GM18858 (cell line): Measurements from ENCODE around the gene UBA6.
"Not testable (repeated sequence)": the region's sequence is repeated elsewhere in the genome, so short reads cannot be mapped to it uniquely, and the experiment has no call there.

Experiments
- ATAC-seq: cut with Tn5 transposase; IDR thresholded peaks from one replicate; pipeline ENCODE4 v1.9.1; 2021; ENCODE audit not compliant: unreplicated experiment

UBA6 gene

GRCh38 chr4:67700738-67701516 is at the start of gene UBA6:
Gene UBA6, minus strand, starts transcription at chr4:67701155. Its CDS starts 36 bp downstream, at chr4:67701119.
- ATAC-seq = peak; percentile 91

GRCh38 chr4:67750691-67751090 is 49.7 kb upstream of the UBA6 start:
- ATAC-seq = no peak

DNA sequence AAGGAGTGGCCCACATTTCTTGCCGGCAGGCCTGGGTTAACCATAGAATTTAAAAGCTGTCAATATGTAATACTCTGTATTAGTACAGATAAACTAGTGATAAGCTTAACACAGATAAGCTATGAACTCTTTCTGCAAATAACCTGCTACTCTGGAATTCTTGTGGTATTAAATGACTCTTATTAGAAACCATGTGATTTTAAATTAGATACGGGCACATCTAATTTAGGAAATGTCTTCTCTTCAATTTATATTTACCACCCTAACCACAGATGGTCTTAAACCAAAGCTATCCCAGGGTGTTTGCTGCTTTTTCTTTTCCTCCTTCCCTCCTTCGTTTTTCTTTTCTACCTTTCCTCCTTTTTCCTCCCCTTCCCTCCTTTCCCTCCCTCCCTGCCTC is 48.3 kb upstream of the UBA6 start:
- no peak for ATAC-seq

DNA sequence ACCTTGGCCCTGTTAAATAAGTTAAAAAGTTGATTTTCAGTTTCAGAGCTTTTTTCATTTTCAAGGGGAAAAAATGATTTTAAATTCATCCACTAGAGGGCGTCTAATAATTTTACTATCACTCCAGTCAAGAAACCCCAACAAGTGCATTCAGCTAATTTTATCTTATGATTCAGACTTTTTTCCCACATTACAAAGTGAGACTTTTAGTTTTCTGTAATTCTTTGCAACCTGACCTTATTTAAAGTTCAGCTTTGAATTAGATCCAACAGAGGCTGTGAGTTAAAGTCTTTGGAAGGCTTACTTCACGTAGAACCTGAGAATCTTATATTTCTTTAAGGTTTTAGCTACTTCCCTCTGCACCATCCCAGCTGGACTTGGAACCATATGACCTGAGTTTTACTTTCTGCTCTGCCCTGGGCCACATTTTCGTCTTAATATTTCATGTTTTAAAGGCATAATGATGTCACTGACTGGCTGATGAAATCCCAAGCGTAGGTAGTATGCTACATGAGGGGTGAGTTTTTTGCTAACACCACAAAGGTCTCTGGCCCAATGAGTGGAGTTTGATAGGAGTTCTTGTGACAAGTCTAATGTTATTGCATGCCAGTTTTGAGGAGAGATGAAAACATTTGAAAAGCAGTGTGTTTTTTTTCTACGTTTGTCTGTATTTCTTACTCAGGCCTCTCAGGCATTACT is 46.0 kb upstream of the UBA6 start:
- peak; percentile 68 for ATAC-seq

GRCh38 chr4:67744561-67745283 is 43.8 kb upstream of the UBA6 start:
- no peak for ATAC-seq

DNA sequence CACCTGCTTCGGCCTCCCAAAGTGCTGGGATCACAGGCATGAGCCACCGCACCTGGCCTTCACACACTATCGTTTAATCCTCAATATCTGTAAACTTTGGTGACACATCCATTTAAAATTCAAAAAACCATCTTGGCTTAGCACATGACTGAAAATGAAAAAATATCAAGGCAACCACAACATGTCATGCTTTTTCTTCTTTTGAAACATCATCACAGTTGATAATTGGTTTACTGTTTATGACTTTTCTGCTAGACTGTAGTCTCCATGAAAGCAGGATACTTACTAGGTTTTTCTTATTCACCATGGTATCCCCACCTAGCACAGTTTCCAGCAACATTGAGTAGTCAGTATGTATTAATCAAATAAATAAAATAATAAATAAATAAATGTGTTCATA is 42.2 kb upstream of the UBA6 start:
- ATAC-seq = no peak

GRCh38 chr4:67736262-67736661 is 35.3 kb upstream of the UBA6 start:
- ATAC-seq = no peak

DNA sequence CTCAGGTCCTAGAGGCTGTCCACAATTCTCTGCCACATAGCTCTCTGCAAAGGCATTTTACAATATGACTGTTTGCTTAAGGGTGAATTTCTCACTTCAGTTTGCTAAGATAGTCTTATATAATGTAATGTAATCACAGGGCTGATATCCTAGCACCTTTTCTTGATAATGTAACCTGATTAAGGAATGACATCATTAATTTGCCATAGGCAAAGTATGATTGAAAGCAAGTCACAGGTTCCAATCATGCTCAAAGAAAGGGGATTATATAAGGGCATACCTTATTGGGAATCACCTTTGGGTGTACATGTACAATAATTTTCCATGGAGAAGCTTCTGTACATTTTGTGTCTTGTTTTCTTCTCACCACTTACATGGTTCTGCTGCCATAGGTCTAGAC is 34.4 kb upstream of the UBA6 start:
- ATAC-seq = no peak

GRCh38 chr4:67730511-67730910 is 29.6 kb upstream of the UBA6 start:
- ATAC-seq = not testable (repeated sequence)

DNA sequence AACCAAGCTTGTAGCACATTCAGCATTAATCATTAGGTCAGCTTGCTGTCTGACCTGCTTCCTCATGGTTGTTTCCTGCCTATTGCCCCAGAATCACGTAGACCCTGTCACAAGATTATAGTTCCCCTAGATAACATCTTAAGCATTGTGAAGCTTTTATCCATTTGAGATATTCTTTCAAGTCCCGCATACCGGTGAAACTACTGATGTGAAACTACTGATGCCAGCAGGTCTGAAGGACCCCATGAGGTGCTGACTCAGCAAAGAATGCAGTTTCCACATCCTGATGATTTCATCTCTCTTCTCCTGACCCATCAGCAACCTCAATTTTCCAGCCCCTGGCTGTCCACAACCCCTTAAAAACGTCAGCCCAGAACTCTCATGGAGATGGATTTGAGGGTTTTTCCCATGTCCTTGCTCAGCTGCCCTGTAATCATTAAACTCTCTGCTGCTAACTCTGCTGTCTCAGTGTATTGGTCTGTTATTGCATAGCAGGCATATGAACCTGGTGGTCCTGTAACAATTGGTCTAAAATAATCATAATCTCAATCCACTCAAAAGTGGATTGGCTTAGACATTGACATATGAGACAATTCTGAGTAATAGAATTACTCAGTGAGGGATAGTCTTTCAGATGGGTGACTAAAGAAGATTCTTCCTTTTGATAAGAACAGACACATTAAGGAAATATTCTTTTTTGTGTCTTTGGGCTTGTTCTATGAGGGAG is 26.3 kb upstream of the UBA6 start:
- no peak for ATAC-seq

DNA sequence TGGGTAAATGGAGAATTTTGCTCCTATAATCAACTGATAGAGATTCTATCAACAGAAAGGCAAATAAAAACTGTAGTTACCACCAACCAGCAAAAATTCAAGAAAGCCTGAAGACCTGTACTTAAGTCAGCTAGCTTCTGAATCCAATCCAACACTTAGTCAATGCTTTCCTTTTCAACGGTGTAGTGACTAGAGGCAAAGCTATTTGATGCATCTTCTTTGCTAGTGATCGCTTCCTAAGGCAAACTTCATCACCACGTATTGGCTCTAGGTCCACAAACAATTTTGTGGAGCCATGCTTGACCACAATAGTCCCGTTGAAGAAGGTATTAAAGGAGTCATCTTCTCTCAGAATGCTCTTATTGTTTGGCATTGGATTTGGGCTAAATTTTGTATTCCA is 25.0 kb upstream of the UBA6 start:
- no peak for ATAC-seq

DNA sequence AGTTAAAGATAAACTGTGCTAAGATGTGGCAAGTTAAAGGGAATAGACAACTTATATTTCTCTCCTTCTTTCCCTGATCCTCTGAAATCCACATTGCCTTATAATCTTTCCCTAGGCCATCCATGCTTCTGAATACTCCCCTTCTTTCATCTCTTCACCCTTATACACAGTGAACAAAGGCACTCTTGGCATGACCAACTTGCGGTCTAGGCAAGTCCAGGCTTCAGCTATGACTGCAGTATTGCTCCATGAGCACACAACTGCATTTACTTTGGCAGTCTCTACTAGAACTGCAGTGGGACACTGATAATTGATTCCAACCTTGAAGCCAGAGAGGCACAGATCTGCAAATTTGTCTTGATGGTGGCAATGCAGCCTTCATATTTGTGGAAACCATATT is 24.2 kb upstream of the UBA6 start:
- ATAC-seq = no peak

DNA sequence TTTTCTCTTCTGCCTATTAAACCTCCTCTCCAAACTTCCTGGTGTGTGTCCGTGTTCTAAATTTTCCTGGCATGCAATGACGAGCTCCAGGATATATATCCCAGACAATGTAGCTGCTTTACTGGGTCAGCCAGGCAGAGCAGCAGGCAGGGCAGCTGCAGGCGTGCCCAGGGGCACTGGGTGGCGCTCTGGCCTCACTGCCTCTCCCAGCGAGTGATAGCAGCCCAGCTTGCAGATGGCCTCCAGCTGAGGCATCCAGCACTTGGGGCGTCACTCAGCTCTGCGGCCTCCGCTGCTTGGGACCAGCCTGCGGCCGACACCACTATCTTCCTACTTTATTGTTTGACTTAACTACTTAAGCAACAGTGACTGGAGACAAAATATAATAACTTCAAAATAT is 23.0 kb upstream of the UBA6 start:
- no peak for ATAC-seq

- no peak for ATAC-seq
Measured at GRCh38 chr4:67723341-67723740, 22.4 kb upstream of the UBA6 start.

- no peak for ATAC-seq
Measured at GRCh38 chr4:67721770-67722597, 21.0 kb upstream of the UBA6 start.

GRCh38 chr4:67721315-67721769 is 20.4 kb upstream of the UBA6 start:
- ATAC-seq = no peak

DNA sequence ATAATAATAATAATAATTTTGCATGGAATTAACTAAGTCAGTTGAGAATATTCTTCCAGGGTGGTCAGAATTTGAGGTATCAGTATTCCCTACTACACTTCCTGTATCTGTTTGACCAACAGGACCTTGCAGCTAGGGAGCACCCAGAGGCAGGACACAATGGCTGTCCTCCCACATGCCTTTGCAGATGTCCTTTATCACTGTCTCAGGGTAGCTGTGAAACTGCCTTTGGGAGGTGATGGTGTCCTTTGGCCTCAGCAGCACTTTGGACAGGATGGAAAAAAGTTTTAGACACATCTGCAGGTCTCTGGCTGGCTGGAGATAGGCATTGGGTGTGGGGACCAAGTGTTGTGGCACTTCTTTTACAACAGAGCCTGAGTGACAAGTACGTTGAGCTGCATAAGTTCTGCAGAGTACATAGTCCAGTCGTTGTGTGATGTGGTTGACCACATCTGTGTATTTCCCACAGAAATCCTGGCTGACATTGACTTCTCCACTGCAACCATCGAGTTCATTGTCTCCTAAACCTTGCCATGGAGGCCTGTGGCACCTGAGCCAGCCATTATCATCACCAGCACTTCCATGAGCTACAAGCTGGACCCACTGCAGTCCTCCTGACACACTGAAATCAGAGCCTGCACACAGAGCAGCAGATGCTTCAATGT is 19.1 kb upstream of the UBA6 start:
- no peak for ATAC-seq

- no peak for ATAC-seq
Measured at GRCh38 chr4:67718848-67719247, 17.9 kb upstream of the UBA6 start.

DNA sequence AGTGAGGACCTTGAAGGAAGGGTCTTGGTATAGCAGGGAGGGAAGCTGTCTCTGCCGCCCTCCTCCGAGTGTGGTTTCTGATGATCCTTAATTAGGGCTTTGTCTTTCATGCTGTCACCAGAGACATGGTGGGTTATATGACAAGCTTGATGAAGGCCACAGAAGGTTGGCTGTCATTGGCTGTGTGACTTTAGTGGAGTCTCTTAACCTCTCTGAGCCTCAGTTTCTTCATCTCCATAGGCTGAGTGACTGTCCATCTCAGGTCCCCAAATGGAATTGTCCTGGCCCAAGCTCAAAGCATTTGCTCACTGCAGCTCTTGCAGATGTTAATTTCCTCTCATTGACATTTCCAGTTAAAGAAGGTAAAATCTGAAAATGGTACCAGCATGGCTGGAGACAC is 16.6 kb upstream of the UBA6 start:
- no peak for ATAC-seq

GRCh38 chr4:67714955-67715354 is 14.0 kb upstream of the UBA6 start:
- no peak for ATAC-seq
